ENCODE data around the gene CAMSAP1. TPM values are rescaled to one million over a fixed set of nuclear protein-coding genes. Genes with fewer than 3 reads are reported as not detected.
A peak's percentile ranks its signal among the peaks of the same experiment; 100 is the strongest.
"Not testable (repeated sequence)": the region's sequence is repeated elsewhere in the genome, so short reads cannot be mapped to it uniquely, and the experiment has no call there.

CAMSAP1 gene
- total RNA-seq, 1 donor from 2014 or later: 62.4 TPM

DNA sequence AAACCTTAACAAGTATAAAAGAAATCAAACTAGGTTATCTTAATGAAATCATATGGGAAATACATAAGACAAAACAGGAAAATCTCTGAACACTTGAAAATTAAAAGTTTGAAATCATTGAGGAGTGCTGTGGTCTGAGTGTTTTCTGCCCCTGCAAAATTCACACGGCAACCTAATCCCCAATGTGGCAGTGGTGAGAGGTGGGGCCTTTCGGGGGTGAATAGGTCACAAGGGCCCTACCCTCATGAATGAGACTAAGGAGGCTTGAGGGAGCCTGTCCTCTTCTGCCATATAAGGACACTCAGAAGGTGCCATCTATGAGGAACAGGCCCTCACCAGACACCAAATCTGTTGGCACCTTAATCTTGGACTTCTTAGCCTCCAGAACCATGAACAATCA lies 10.7 kb downstream of the CAMSAP1 start:
- Mint-ChIP-seq H3K27me3 (ENCODE audit: low read depth) (no peaks in the 10 kb centered on the region), H3K36me3 (peaks cover 60% of the 10 kb centered on the region), H3K27ac (no peak overlapping the region), H3K4me3 (no peak overlapping the region), H3K4me1 (peaks cover 7% of the 10 kb centered on the region), H3K9me3 (peaks cover 49% of the 10 kb centered on the region)
- DNase-seq (ENCODE audit: low spot score in 2 of 2, unreplicated experiment in 2 of 2): no peak
- no peak for TF ChIP-seq CTCF (IDR thresholded peaks at IDR 0.05; ENCODE audit: unreplicated experiment)

GRCh38 chr9:135896205-135896604 lies 11.1 kb downstream of the CAMSAP1 start:
- H3K4me1 Mint-ChIP-seq: peaks cover 11% of the 10 kb centered on the region
- no peak for DNase-seq (ENCODE audit: low spot score in 2 of 2, unreplicated experiment in 2 of 2)
- H3K4me3 Mint-ChIP-seq: no peak overlapping the region
- no peak for TF ChIP-seq CTCF (IDR thresholded peaks at IDR 0.05; ENCODE audit: unreplicated experiment)
- H3K9me3 Mint-ChIP-seq: peaks cover 49% of the 10 kb centered on the region
- H3K36me3 Mint-ChIP-seq: peaks cover 58% of the 10 kb centered on the region
- H3K27ac Mint-ChIP-seq: no peak overlapping the region
- H3K27me3 Mint-ChIP-seq (ENCODE audit: low read depth): no peaks in the 10 kb centered on the region

- no peak overlapping the region for H3K27ac Mint-ChIP-seq
Observed at GRCh38 chr9:135895202-135895848, 12.0 kb downstream of the CAMSAP1 start.

GRCh38 chr9:135893104-135893503 lies 14.2 kb downstream of the CAMSAP1 start:
- peaks cover 36% of the 10 kb centered on the region for H3K9me3 Mint-ChIP-seq
- TF ChIP-seq CTCF (IDR thresholded peaks at IDR 0.05; ENCODE audit: unreplicated experiment): no peak
- no peaks in the 10 kb centered on the region for H3K27me3 Mint-ChIP-seq (ENCODE audit: low read depth)
- peaks cover 41% of the 10 kb centered on the region for H3K4me1 Mint-ChIP-seq
- no peak overlapping the region for H3K4me3 Mint-ChIP-seq
- H3K36me3 Mint-ChIP-seq: peaks cover 39% of the 10 kb centered on the region
- no peak overlapping the region for H3K27ac Mint-ChIP-seq
- DNase-seq (ENCODE audit: low spot score in 2 of 2, unreplicated experiment in 2 of 2): no peak

More at GRCh38 chr9:135895202-135895848, 12.0 kb downstream of the CAMSAP1 start:
- H3K4me3 Mint-ChIP-seq: no peak overlapping the region
- peaks cover 49% of the 10 kb centered on the region for H3K9me3 Mint-ChIP-seq
- no peak for DNase-seq (ENCODE audit: low spot score in 2 of 2, unreplicated experiment in 2 of 2)
- no peaks in the 10 kb centered on the region for H3K27me3 Mint-ChIP-seq (ENCODE audit: low read depth)
- TF ChIP-seq CTCF (IDR thresholded peaks at IDR 0.05; ENCODE audit: unreplicated experiment): no peak
- H3K36me3 Mint-ChIP-seq: peaks cover 55% of the 10 kb centered on the region
- H3K4me1 Mint-ChIP-seq: peaks cover 20% of the 10 kb centered on the region

DNA sequence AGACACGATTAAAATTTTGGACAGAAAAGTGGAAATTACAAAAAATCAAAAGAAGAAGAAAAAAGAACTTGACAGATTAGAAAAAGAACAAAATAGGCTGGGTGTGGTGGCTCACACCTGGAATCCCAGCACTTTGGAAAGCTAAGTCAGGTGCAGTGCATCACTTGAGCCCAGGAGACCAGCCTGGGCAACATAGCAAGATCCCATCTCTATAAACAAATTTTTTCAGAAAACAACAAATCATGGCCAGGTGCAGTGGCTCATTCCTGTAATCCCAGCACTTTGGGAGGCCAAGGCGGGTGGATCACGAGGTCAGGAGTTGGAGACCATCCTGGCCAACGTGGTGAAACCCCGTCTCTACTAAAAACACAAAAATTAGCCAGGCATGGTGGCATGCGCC lies 15.0 kb downstream of the CAMSAP1 start:
- not testable (repeated sequence) for H3K27ac Mint-ChIP-seq; DNase-seq (ENCODE audit: low spot score in 2 of 2, unreplicated experiment in 2 of 2)
- peaks cover 29% of the 10 kb centered on the region for H3K9me3 Mint-ChIP-seq

DNA sequence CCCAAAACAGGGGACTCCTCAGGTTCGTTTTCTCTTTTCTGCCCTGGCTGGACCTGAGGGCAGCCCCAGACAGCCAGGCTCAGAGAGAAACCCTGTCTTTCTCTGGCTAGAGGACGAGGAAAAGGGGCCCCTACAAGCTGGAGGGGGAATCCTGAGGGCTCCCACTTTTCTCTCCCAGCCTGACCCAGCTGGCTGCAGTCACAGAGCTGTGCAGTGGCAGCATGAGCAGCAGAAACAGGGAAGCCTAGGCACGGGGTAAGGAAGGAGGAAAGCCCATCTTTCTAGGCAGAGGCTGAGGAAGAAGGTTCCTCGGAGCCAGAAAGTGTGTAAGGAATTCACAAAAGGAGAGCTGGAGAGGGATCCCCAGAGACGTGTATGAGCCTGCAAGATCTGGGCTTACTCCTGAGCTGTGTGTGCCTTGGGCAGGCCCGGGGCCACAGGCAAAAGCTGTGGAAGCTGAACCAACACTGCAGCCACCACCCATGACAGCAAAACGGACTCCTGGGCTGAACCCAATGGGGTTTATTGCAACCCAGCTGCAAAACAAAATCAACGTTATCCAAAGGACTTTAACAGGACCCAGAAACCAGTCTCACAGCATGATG lies 16.2 kb downstream of the CAMSAP1 start:
- H3K4me3 Mint-ChIP-seq: no peak overlapping the region
- no peaks in the 10 kb centered on the region for H3K27me3 Mint-ChIP-seq (ENCODE audit: low read depth)
- no peak for TF ChIP-seq CTCF (IDR thresholded peaks at IDR 0.05; ENCODE audit: unreplicated experiment)
- H3K36me3 Mint-ChIP-seq: peaks cover 22% of the 10 kb centered on the region
- peaks cover 59% of the 10 kb centered on the region for H3K4me1 Mint-ChIP-seq
- DNase-seq (ENCODE audit: low spot score in 2 of 2, unreplicated experiment in 2 of 2): no peak
- peak overlapping the region; percentile 84 for H3K27ac Mint-ChIP-seq
- H3K9me3 Mint-ChIP-seq: peaks cover 22% of the 10 kb centered on the region

More for the DNA sequence above, 15.0 kb downstream of the CAMSAP1 start:
- H3K36me3 Mint-ChIP-seq: peaks cover 32% of the 10 kb centered on the region
- peaks cover 47% of the 10 kb centered on the region for H3K4me1 Mint-ChIP-seq
- H3K4me3 Mint-ChIP-seq; H3K27me3 Mint-ChIP-seq (ENCODE audit: low read depth): not testable (repeated sequence)
